Right forelimb (tissue), 1 donor: ENCODE measurements around the gene TTC28.

Source experiments
- DNase-seq: peaks from one replicate; pipeline ENCODE4 v3.0.0-alpha.2; 2018

TTC28 gene

DNA sequence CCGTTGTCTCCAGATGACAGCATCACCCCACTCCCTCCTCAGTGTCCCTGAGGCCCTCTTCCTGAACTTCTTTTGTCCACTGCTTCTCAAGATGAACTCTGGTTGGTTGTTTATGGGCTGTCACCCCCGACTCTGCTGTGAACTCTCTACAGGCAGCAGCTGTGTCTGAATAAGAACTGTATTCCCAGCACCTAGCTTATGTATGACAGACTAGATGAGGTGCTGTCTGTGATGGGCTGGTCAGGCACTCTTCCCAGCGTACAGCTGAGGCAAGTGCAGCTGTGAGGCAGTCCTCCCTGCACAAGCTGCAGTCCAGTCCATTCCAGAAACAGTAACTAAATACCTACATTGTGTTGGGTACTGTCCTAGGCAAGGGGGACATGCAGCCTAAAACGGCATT is 649.2 kb downstream of the TTC28 start:
- peak; percentile 60 for DNase-seq

DNA sequence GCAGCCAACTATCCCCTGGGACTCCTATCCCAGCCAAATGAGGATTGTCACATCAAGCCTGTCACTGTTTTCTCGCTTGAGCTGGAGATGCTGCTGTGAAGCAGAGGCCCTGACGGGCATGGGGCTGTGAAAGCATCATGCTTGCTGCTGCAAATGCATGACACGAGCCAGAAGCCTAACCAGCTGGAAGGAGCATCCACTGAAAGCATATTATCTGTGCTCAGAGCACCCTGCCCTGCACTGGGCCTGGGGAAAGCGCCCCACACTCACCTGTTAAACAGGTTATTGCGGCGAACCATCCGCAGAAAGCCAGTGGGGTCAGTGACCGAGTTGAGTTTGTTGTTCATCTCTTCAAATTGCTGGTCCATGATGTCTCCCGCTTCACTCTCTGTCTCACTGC is 649.7 kb downstream of the TTC28 start:
- peak; percentile 32 for DNase-seq

DNA sequence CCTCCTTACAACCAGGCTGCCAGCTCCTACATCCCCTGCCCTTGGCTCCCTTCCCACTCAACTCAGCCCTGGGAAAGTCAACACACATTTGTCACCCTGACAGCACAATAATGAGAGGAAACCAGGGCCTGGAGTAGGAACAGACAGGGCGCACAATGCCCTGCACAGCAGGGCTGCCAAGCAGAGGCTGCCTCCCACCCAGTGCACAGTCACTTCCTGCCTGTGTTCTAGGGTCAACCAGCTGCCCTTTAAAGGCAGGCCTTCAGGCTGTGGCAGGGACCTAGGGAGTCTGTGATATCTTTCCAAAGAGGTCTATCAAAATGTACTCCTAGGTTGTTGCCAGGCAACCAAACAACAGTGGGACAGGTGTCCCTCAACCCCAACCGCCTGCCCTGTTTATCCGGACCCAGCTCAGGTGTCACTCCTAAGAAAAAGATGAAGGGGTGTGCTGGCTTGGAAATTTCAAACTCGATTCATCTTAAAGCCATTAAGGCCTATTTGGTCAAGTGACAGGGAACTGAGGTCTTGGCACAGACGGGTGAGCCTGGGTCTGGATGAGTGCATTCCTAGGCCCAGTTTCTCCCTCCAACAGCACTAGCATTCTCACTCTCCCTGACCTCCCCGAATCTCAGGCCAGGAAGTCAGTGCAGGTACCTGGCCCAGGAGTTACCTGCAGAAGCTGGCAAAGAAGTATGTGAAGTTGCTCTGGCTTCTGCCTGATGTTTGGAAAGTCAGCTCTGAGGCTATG is 650.3 kb downstream of the TTC28 start:
- peak; percentile 39 for DNase-seq

DNA sequence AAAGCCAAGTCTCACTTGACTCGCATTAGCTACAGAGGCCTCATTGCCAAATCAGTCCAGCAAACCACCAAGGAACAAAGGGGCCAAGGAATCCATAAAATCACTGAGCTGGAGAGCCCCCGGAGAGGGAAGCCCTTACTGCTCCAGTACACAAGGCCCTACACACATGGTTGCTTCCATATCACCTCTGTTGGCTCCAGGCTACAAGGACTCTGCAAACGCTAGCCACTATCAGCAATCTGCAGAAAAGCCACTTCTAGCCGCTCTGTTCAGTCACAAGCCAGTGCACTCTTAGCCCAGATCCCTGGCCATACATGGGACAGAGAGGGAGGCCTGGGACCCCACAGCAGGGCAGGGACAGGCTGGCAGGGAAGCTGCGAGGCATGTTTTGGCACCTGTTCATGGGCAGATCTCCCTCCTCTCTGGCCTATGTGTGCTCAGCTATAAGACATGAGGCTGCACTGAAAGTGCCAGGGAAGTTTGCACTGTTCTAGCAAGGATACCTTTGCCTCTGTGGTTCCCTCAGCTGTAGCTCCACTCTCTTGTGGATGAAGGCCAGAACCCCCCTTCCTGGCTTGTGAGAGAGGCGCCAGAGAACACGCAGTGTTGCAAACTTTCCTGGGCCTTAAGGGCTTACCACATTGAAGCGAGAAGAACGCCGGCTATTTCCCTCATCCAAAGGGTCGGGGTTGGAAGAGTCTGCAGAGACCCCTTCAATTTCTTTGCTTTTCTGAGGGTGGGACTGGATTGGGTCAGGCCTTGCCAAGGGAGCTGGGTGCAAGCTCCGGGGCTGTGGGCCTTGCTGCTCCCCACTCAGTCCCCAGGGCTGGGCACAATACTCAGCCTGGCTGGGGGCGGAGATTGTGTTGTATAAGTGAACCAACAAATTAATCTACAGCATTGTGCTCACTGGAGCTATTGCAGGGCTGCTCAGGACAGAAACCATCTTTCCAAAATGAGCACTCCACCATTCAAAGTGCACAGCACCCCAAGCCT is 651.9 kb downstream of the TTC28 start:
- no peak for DNase-seq

DNA sequence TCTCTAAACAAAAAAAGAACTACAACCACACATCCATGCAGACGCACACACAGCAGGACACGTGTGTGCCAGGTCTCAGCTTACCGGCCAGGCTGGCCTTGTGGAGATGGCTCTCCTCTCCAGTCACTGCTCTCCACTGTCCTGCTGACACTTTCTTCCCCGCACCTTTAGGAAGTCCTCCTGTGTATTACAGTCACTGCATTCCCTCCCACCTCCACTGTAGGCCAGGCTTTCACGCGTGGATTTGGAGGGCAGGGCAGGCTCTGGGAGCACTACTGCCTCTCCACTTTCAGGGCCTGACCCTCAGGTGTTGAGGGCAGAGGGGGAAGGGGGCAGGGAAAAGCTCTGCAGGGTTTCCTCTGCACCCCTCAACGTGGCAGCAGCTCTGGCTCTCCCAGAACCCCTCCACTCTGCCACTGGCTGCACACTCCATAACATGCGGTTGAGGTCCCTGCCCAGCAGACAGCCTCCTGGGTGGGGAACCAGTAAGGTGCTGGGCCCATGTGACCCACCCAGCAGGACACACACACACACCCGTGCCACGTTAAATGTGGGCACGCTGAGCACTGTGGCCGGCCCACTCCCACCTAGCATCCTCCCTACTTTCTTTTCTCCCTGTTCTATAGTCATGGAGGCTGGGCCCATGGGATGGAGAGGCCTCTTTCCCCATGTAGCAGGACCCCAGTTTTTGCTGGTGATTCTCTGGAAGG is 653.6 kb downstream of the TTC28 start:
- no peak for DNase-seq

DNA sequence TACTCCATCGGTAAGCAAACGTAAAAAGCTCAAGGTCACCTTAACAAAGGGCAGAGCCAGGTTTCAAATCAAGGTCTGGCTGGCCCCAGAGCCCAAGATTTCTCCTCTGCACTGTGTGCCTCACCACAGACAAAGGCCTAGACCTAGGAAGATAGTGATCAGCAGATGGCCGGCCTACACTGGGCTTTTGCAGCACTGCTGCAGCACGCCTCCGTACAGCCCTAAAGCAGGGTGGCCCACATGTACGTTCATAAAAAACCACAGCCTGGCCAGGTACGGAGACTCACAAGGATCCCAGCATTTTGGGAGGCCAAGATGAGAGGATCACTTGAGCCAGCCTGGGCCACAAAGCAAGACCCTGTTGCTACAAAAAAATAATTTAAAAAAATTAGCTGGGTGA is 654.3 kb downstream of the TTC28 start:
- DNase-seq = no peak

DNA sequence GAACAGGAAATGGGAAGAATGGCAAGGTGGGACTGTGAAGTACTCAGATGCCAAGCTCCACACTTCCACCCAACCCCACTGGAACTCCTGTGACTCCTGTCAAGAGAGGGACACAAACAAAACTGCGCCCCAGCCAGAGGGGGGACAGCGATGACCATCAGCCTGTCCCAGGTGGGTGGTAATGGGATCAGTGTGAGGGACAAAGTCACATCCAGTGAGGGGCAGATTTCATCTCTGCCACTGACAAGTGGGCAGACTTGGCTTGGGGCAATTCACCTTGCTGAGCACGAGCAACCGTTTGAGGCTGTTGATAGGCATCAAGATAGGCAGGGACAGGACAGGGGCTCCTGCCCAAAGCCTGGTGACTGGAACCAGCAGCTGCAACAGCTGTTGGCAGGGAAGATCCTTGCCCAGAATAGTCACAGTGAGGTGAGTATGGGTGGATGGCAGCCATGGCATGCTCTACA is 655.2 kb downstream of the TTC28 start:
- no peak for DNase-seq

DNA sequence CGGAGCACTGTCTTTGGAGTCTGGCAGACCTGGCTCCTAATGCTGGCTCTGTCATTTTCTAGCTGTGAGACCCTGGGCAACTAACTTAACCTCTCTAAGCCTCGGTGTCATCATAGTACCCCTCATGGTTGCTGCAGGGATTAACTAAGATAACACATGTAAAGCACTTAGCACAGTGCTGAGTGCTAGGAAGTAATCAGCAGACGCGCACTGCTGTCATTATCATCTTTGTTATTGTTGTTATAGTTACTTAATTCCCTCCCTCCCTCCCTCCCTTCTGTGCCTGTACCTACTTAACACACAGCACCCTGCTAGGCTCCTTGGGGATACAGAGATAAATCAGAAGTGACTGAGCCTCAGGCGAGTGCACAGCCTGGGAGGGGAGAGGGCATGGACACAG is 655.9 kb downstream of the TTC28 start:
- no peak for DNase-seq

DNA sequence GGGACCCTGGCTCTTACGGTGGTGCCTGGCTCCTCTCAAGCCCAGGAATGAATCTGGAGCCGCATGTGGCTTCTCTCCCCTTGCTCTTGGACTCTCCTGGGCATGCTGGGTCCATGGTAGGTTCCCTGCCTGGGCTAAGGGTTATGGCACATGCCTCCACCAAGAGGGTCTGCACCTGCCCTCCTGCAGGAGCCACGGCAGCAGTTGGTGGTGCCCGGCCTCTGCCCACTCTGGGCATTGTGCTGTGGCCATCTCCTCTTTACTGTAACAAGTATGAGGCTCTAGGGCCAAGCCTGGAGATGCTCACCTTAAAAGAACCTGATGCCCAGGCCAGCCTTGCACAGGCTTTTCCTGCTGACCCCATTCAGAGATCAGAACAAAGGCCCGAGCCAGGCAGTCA is 656.6 kb downstream of the TTC28 start:
- DNase-seq = no peak

DNA sequence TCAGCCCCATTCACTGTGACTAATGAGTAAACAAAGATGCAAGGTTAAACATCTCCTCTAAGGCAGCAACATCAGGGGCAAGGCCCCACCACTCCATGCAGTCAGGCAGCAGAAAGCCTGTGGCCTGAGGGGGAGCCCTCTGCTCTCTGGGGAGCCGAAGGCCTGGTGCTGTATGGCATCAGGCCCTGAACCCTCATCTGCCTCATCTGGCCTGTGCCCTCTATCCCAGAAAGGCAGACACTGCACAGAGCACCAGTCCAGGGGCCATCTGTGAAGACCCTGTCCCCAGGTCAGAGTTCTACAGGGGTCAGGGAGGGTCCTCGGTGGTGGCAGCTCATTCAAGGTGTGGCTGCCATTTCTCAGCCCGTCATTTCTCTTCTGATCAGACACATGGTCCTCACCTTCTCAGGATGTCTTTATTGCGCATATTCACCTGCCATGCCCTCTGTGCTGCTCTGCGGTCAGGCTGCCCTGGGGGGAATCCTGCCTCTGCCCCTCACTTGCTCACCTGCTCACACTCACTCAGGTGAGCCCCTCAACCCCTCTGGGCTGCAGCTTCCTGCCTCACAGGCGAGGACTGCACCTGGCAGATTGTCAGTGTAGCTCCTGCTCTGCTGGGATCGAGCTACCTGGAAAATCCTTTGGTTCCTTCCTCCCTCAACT is 657.5 kb downstream of the TTC28 start:
- DNase-seq = no peak

DNA sequence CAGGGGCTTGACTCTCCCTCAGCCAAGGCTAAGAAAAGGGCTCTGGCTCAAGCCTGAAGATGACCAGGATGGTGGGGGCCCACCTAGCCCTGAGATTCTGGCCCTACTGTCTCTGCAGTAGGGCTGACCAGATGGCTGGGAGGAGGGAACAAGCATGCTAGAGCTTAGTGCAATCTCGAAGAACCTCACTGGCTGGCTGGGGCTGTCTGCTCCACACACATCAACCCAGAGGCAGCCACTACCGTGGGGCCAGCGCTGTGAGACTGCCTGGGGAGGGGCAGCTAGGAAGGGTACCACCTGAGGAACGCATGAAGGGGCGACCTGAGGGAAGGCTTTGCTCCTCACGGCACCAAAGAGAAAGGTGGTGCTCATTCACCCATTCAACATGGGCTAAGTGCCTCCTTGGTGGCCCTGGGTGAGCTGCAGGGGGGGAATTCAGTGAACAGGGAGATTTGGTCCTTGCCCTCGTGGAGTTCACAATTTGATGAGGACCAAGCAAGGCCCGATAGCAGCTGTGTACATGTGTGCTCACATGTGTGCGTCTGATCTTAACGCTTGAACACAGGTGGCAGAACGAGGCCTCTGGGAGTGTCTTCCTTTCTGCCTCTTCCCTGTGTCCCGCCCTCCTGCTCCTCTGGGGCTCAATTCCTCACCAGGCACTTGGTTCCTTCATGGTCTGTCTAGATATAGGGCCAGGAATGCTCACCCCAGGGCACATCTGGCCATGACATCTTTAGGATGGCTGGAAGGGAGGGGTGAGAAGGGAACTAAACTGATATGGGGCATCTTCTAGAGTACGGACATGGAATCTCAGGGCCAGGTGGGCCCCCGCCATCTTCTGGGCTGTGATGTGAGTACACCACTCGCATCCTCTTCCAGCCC is 658.3 kb downstream of the TTC28 start:
- DNase-seq = no peak

DNA sequence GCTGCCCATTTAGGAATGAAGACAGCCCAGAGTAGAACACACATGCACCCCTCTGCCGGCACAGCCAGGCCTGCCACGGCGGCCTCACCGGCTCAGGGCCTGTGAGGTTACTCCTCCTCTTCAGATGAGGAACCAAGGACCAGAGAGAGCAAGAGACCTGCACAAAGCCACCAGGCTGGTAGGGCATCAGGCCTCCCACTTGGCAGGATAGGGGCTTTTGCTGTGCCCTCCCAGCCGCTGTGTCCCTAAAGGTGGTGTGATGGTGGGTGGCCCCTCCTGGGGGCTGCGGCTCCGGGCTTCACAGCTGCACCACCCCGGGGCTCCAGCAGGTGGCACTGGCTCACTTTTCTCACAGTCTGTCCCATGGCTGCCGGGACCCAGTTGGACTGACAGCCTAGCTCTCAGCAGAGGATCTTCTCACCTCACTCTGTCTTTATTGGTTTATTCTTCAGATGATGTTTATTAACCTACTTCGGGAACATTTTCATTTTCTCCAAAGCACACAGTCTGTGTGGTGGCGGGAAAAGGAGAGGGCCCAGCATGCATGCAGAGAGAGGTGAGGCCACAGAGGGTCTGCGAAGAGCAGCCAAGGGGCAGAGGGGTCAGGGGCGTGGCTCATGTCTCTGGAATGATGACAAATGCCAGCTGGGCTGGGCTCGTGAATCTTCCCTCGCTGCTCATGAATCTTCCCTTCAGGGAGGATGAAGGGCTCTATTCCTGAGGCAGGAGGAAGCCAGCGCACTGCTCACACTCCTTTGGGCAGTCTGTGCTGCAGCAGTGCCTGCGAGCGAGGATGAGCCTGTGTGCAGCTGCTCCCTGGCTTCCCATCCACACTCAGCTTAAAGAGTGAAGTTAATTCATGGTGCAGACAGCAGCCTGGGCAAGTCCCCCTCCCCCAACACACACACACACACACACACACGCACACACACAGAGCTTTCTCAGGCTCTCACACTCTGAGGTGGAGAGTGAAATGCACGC is 659.5 kb downstream of the TTC28 start:
- peak; percentile 84 for DNase-seq

DNA sequence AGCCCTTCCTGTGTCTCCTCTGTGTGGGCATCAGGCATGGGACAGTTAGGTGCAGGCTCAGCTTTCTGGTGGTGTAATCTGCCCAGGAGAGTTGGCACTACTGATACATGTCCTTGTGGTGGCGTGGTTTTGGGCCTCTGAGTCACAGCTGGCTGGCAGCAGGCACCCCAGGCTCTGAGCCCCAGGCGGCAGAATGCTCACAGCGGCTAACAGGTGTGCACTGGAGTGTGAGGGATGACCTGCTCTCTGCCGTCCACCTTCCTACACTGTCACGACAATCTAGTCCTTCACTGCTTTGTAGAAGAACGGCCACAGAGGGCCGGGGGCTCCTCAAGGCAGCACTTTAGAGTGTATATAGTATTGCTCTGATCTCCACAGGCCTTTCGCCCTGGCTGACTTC is 660.3 kb downstream of the TTC28 start:
- DNase-seq = no peak

DNA sequence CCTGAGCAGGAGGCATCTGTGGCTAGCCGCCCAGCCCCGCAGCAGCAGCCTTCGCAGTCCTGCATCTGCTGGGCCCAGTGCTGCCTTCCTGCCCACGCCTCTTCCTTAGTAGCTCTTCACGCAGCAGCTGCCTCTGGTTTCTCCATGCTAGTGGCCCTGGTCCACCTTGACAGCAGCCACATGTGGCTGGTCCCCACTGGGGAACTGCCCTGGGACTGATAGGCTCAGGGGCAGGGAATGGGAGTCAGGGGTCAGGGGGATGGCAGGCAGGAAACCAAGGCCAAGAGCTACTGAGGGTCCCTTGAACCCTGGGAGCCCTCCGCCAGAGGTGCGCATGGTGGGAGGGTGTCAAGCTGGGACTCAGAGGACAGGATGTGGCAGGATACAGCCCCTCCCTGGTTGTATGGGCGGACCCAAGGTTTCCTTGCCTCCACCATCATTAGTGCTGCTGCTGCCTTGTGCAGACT is 661.1 kb downstream of the TTC28 start:
- no peak for DNase-seq

DNA sequence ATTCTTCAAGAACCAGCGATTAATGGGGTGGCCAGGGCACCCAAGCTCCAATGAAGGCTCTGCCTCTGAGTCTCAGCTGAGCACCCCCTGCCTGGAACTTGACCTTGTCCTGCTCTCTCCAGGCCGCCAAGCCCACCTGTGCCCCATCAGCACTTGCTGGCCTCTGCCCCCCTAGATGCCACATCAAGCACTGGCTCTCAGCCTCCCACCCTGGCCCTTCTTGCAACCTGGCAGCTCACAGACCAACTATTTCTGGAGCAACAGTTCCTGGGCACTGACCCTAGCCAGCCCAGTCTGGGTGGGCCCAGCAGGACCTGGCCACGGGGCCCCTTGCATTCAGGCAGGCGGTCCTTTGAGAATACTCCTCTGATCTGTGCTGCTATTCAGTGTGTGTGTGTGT is 661.8 kb downstream of the TTC28 start:
- no peak for DNase-seq

DNA sequence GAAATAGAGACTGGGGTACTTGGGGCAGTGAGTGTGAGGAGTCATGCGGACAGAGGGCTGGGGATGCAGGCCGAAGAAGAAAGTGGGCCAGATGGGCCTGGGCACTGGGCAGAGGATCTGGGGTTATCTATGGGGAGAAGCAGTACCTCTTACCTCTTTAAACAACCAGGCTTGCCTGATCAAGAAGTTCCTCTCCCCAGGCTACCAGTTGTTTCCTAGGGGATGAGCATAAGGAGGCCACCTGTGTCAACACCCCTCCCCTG is 662.2 kb downstream of the TTC28 start:
- DNase-seq = no peak

DNA sequence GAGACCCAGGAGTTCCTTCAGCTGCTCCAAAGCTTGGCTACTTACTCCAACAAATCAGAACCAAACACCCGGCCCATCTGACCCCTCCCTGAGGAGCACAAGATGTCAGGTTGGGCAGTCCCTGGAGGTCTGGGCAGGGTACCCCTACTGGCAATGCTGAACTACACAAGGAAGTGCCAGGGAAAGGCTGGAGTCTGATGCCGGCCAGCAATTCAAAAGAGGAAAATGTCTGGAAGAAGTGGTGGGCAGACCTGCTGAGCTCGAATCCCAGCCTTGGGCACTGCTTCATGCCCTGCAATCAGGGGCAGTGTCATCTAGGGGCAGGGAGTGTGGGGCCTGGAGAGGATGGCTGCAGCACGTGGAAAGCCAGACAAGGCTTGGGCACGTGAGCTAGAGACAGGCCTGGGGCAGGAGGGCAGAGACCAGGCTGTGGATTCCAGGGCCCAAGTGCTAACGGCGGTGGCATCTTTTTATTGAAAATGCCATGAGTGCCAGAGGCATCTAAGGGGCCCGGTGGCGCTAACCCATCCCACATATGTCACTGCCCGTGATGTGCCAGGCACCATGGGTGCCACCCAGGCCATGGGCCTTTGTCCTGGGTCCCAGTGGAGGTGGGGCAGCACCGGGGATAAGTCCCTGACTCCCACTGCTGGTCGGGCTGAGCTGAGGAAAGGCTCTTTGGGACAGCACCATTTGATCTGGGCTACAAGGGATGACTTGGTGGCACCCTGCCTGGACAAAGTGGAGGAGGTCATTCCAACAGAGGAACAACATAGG is 662.7 kb downstream of the TTC28 start:
- DNase-seq = no peak

DNA sequence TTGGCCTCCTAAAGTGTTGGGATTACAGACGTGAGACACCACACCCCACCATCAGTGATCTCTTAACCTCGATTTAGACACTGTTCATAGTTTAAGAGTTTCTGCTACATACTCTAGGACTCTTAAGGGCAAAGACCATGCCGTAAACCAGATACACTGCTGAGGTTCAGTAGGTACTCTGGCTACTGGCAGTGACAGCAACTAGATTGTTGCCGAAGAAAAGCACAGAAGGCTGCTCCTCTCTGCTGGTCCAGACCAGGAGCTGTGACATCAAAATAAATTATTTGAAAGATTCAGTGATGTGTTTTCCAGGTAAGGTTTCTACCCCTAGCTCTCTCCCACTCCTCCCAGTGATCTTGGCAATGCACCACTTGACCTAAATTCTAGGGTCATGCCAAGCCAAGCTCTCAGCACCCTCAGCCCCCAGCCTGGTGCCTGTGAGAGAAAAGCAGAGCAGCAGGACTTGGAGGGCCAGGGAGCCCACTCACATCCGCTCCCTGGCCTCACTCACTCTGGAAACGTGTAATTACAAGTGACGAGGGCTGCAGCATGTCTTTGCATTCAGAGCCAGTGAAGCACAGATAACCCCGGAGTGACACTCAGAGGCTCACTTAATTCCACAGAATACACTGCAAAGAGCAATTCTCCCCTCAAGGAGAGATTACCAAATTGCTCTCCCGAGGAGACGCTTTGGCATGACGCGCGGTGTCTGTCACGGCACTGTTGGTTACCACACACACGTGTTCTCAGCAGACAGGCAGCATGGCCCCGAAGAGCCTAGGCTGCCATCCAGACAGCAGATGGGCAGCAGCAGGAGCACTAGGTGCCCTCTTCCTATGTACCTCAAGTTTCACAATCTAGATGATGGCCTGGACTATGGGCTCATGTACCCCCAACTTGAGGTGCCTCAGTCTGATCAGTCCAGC is 663.7 kb downstream of the TTC28 start:
- no peak for DNase-seq

DNA sequence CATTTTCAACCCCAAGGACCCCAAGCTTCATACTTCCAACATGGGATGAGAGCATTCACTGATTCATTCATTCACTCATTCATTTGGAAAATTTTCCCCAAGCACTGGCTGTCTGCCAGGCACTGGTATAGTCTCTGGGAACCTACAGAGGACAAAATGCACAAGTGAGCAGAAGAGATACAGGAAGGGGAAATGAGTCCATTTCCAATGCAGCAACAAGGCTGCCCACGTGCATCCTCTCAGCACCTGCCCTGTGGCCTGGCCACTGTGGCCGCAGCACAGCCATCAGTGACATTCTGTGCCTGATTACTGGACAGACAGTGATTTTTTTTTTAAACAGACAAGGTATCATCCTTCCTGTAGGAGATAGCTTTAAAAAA is 664.6 kb downstream of the TTC28 start:
- no peak for DNase-seq
